ENCODE data around the gene HAPLN2.
A peak's percentile ranks its signal among the peaks of the same experiment; 100 is the strongest.
"Not testable (repeated sequence)": the region's sequence is repeated elsewhere in the genome, so short reads cannot be mapped to it uniquely, and the experiment has no call there.

HAPLN2 gene

GRCh38 chr1:156622581-156623297 lies 3.5 kb downstream of the HAPLN2 start:
- no peak for DNase-seq (ENCODE audit: low read depth in 2 of 2)

GRCh38 chr1:156623946-156624813 lies 5.0 kb downstream of the HAPLN2 start:
- DNase-seq (ENCODE audit: low read depth in 2 of 2) = no peak

- DNase-seq (ENCODE audit: low read depth in 2 of 2) = no peak
Measured at GRCh38 chr1:156624814-156625435, 5.7 kb downstream of the HAPLN2 start.

- peak; percentile 44 to 54 for DNase-seq (ENCODE audit: low read depth in 2 of 2)
Measured at GRCh38 chr1:156625436-156626078, 6.3 kb downstream of the HAPLN2 start.

GRCh38 chr1:156626079-156626438 lies 6.8 kb downstream of the HAPLN2 start:
- no peak for DNase-seq (ENCODE audit: low read depth in 2 of 2)

GRCh38 chr1:156627313-156627880 lies 8.2 kb downstream of the HAPLN2 start:
- no peak for DNase-seq (ENCODE audit: low read depth in 2 of 2)

- DNase-seq (ENCODE audit: low read depth in 2 of 2) = no peak
Measured at GRCh38 chr1:156629823-156630449, 10.7 kb downstream of the HAPLN2 start.

- not testable (repeated sequence) for DNase-seq (ENCODE audit: low read depth in 2 of 2)
Measured at GRCh38 chr1:156631152-156631551, 11.9 kb downstream of the HAPLN2 start.

- DNase-seq (ENCODE audit: low read depth in 2 of 2) = no peak
Measured at GRCh38 chr1:156632355-156632754, 13.1 kb downstream of the HAPLN2 start.

- no peak for DNase-seq (ENCODE audit: low read depth in 2 of 2)
Measured at GRCh38 chr1:156638189-156638985, 19.2 kb downstream of the HAPLN2 start.

GRCh38 chr1:156639601-156640101 lies 20.4 kb downstream of the HAPLN2 start:
- no peak for DNase-seq (ENCODE audit: low read depth in 2 of 2)

GRCh38 chr1:156640842-156641706 lies 21.9 kb downstream of the HAPLN2 start:
- DNase-seq (ENCODE audit: low read depth in 2 of 2) = no peak

GRCh38 chr1:156641761-156642264 lies 22.6 kb downstream of the HAPLN2 start, which contains the start of gene BCAN:
TSS of gene BCAN (plus strand) at chr1:156642117. CDS start at chr1:156646055, 3,938 bp downstream.
- no peak for DNase-seq (ENCODE audit: low read depth in 2 of 2)

GRCh38 chr1:156642265-156643048 lies 23.2 kb downstream of the HAPLN2 start:
- no peak for DNase-seq (ENCODE audit: low read depth in 2 of 2)

GRCh38 chr1:156643049-156643777 lies 24.0 kb downstream of the HAPLN2 start:
- DNase-seq (ENCODE audit: low read depth in 2 of 2) = no peak

- DNase-seq (ENCODE audit: low read depth in 2 of 2) = no peak
Measured at GRCh38 chr1:156643778-156644092, 24.5 kb downstream of the HAPLN2 start.

GRCh38 chr1:156644146-156644545 lies 24.9 kb downstream of the HAPLN2 start:
- no peak for DNase-seq (ENCODE audit: low read depth in 2 of 2)

- DNase-seq (ENCODE audit: low read depth in 2 of 2) = no peak
Measured at GRCh38 chr1:156644640-156645039, 25.4 kb downstream of the HAPLN2 start.
